GM23338 (cell line): ENCODE measurements around the gene KIAA1755. TPM values are rescaled to one million over a fixed set of nuclear protein-coding genes. Genes with fewer than 3 reads are reported as not detected.
A peak's percentile ranks its signal among the peaks of the same experiment; 100 is the strongest.

Experiments
- ATAC-seq: fragments of 200-7000 bp; cut with Tn5 transposase; 3 replicates; pipeline ENCODE4 v1.9.1; 2020
- DNase-seq: peaks from one replicate; pipeline ENCODE4 v3.0.0-alpha.2; 2015; ENCODE audit warnings: low spot score
- H2AFZ ChIP-seq: fragments of 200-600 bp; sonication (generic); 2 replicates; pipeline ENCODE4 v1.8.0; 2016; ENCODE audit warnings: antibody characterized with exemption, mild to moderate bottlenecking, moderate library complexity
- H3F3A ChIP-seq: fragments of 200-600 bp; sonication (generic); replicated peaks from 2 replicates; pipeline ENCODE4 v1.8.0; 2017; ENCODE audit warnings: antibody characterized with exemption, mixed run types, low read depth
- H3K27ac ChIP-seq: fragments of 200-600 bp; sonication (generic); 2 replicates; pipeline ENCODE4 v1.6.1; 2016; ENCODE audit warnings: low read depth
- H3K27me3 ChIP-seq: fragments of 200-600 bp; sonication (generic); 2 replicates; pipeline ENCODE4 v1.8.0; 2016; ENCODE audit warnings: mild to moderate bottlenecking, mixed run types, moderate library complexity; ENCODE audit not compliant: insufficient read depth
- H3K36me3 ChIP-seq: fragments of 200-600 bp; sonication (generic); 2 replicates; pipeline ENCODE4 v1.8.0; 2016; ENCODE audit warnings: mild to moderate bottlenecking; ENCODE audit not compliant: insufficient read depth
- H3K4me1 ChIP-seq: fragments of 200-600 bp; sonication (generic); 2 replicates; pipeline ENCODE4 v1.8.0; 2016; ENCODE audit warnings: mild to moderate bottlenecking, moderate library complexity; ENCODE audit not compliant: insufficient read depth
- H3K4me2 ChIP-seq: fragments of 200-600 bp; sonication (generic); 2 replicates; pipeline ENCODE4 v1.7.1; 2017; ENCODE audit warnings: mixed run types
- H3K4me3 ChIP-seq: fragments of 200-600 bp; sonication (generic); 2 replicates; pipeline ENCODE4 v1.6.1; 2016; ENCODE audit warnings: mixed run types
- H3K79me2 ChIP-seq: fragments of 200-600 bp; sonication (generic); replicated peaks from 2 replicates; pipeline ENCODE4 v1.8.0; 2017; ENCODE audit warnings: mild to moderate bottlenecking; ENCODE audit not compliant: insufficient read depth
- H3K9me2 ChIP-seq: fragments of 200-600 bp; sonication (generic); 2 replicates; pipeline ENCODE4 v1.8.0; 2017; ENCODE audit not compliant: insufficient read depth
- H4K20me1 ChIP-seq: fragments of 200-600 bp; sonication (generic); replicated peaks from 2 replicates; pipeline ENCODE4 v1.8.0; 2017; ENCODE audit warnings: mild to moderate bottlenecking; ENCODE audit not compliant: insufficient read depth
- H3K27ac Mint-ChIP-seq: 2 replicates; pipeline ENCODE4 v1.8.0; 2020; ENCODE audit warnings: inconsistent platforms, mild to moderate bottlenecking, moderate library complexity, mixed read lengths
- H3K27me3 Mint-ChIP-seq: 3 replicates; pipeline ENCODE4 v1.8.0; 2022; ENCODE audit warnings: low read depth, mild to moderate bottlenecking, moderate library complexity, mixed read lengths, inconsistent platforms; ENCODE audit not compliant: insufficient read depth, poor library complexity
- H3K36me3 Mint-ChIP-seq: 3 replicates; pipeline ENCODE4 v1.8.0; 2021; ENCODE audit warnings: low read depth, mild to moderate bottlenecking, inconsistent platforms, moderate library complexity, mixed read lengths
- H3K4me1 Mint-ChIP-seq: 3 replicates; pipeline ENCODE4 v1.8.0; 2020; ENCODE audit warnings: mild to moderate bottlenecking, inconsistent platforms, mixed read lengths
- H3K4me3 Mint-ChIP-seq: 3 replicates; pipeline ENCODE4 v1.8.0; 2021; ENCODE audit warnings: moderate library complexity, mild to moderate bottlenecking, inconsistent platforms, mixed read lengths
- H3K9me3 Mint-ChIP-seq: 3 replicates; pipeline ENCODE4 v1.8.0; 2020; ENCODE audit warnings: moderate library complexity, mild to moderate bottlenecking, inconsistent platforms, mixed read lengths
- ETS1 ChIP-seq: IDR thresholded peaks from 2 replicates; pipeline ENCODE4 v1.6.1; 2016; ENCODE audit warnings: antibody characterized with exemption
- EZH2 ChIP-seq: fragments of 200-600 bp; sonication (generic); IDR thresholded peaks from one replicate; pipeline ENCODE4 v1.8.0; 2017; ENCODE audit warnings: antibody characterized with exemption, mild to moderate bottlenecking, low read depth; ENCODE audit not compliant: unreplicated experiment
- JUNB ChIP-seq: IDR thresholded peaks from one replicate; pipeline ENCODE4 v1.6.1; 2016; ENCODE audit warnings: antibody characterized with exemption; ENCODE audit not compliant: unreplicated experiment
- POLR2AphosphoS5 ChIP-seq: IDR thresholded peaks from 2 replicates; pipeline ENCODE4 v1.6.1; 2016; ENCODE audit warnings: antibody characterized with exemption, low read depth
- ZNF331 ChIP-seq: fragments of 250-450 bp; sonication (Bioruptor Pico); IDR thresholded peaks from 2 replicates; pipeline ENCODE4 v1.5.0; 2020; ENCODE audit warnings: low read depth, mild to moderate bottlenecking, moderate library complexity
- ZNF462 ChIP-seq: fragments of 250-450 bp; sonication (Bioruptor Pico); IDR thresholded peaks from 2 replicates; pipeline ENCODE4 v1.5.0; 2020; ENCODE audit warnings: mild to moderate bottlenecking, moderate library complexity
- polyA plus RNA-seq: library from polyadenylated mRNA; unstranded; fragments of >200 nt; fragmentation: Nextera tagmentation; extraction: Ambion mirVana; gene quantifications from 2 replicates; pipeline ENCODE4 v1.2.1, GENCODE V29; 2016
- total RNA-seq: library from RNA; depleted of rRNA; stranded (reverse); fragments of >200 nt; shearing (Covaris generic); gene quantifications from 2 replicates; pipeline ENCODE4 v1.2.3, GENCODE V29; 2014

The KIAA1755 gene
- total and polyA plus RNA-seq, 2 experiments from 2014 or later: 0.28 TPM; not detected in 1

DNA sequence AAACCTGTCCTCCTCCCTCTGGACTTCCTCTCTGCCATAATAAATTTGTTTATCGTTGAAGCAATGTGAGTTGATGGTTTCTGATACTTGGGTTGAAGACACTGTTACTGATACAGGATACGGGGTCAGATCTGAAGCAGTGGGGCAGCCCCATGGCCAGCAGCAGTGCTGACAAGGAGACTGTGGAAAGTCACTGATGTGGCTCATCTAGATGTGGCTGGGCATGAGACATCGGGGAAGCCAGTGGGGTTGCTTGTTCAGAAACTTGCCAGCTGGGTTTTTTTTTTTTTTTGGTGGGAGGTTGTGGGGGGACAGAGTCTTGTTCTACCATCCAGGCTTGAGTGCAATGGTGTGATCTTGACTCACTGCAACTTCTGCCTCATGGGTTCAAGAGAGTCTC is 40.8 kb upstream of the KIAA1755 start:
- no peaks in the 10 kb centered on the region for H3F3A ChIP-seq
- DNase-seq (no peak), ATAC-seq (no peak)
- no peaks in the 10 kb centered on the region for H4K20me1 ChIP-seq
- no peaks in the 10 kb centered on the region for H3K27me3 ChIP-seq
- H3K4me2 ChIP-seq: no peak overlapping the region
- H3K4me1 Mint-ChIP-seq: peaks cover 12% of the 10 kb centered on the region
- no peak overlapping the region for H3K27ac ChIP-seq
- no peaks in the 10 kb centered on the region for H3K9me2 ChIP-seq
- H3K36me3 Mint-ChIP-seq: no peaks in the 10 kb centered on the region
- no peak overlapping the region for H3K27ac Mint-ChIP-seq
- no peaks in the 10 kb centered on the region for H3K79me2 ChIP-seq
- no peak for TF ChIP-seq ZNF462 (CRISPR knock-in tag)
- TF ChIP-seq POLR2AphosphoS5: no peak
- no peak for TF ChIP-seq JUNB
- TF ChIP-seq ETS1: no peak
- no peak overlapping the region for H3K4me3 Mint-ChIP-seq
- no peaks in the 10 kb centered on the region for H3K9me3 Mint-ChIP-seq
- H3K36me3 ChIP-seq: no peaks in the 10 kb centered on the region
- no peaks in the 10 kb centered on the region for H3K4me1 ChIP-seq
- H3K4me3 ChIP-seq: no peak overlapping the region
- peaks cover 4% of the 10 kb centered on the region for H3K27me3 Mint-ChIP-seq
- H2AFZ ChIP-seq: no peak overlapping the region

GRCh38 chr20:38300438-38300837 is 39.9 kb upstream of the KIAA1755 start:
- no peaks in the 10 kb centered on the region for H3K27me3 ChIP-seq
- Mint-ChIP-seq H3K27ac (no peak overlapping the region), H3K36me3 (no peaks in the 10 kb centered on the region), H3K4me1 (peaks cover 12% of the 10 kb centered on the region), H3K9me3 (no peaks in the 10 kb centered on the region), H3K4me3 (no peak overlapping the region), H3K27me3 (peaks cover 4% of the 10 kb centered on the region)
- no peak overlapping the region for H3K4me2 ChIP-seq
- H3K79me2 ChIP-seq: no peaks in the 10 kb centered on the region
- no peaks in the 10 kb centered on the region for H3K36me3 ChIP-seq
- H2AFZ ChIP-seq: peak overlapping the region; percentile 79; the same call in 1 of the 2 replicates
- no peak for DNase-seq
- H3K4me1 ChIP-seq: no peaks in the 10 kb centered on the region
- H4K20me1 ChIP-seq: no peaks in the 10 kb centered on the region
- no peak overlapping the region for H3K27ac ChIP-seq
- H3F3A ChIP-seq: no peaks in the 10 kb centered on the region
- no peaks in the 10 kb centered on the region for H3K9me2 ChIP-seq
- no peak for ATAC-seq
- H3K4me3 ChIP-seq: no peak overlapping the region
- TF ChIP-seq ETS1 (no peak), ZNF331 (CRISPR knock-in tag) (no peak), EZH2 (no peak)
